ENCODE measurements around the gene SDR9C7.
"Not testable (repeated sequence)": the region's sequence is repeated elsewhere in the genome, so short reads cannot be mapped to it uniquely, and the experiment has no call there.

SDR9C7 gene

DNA sequence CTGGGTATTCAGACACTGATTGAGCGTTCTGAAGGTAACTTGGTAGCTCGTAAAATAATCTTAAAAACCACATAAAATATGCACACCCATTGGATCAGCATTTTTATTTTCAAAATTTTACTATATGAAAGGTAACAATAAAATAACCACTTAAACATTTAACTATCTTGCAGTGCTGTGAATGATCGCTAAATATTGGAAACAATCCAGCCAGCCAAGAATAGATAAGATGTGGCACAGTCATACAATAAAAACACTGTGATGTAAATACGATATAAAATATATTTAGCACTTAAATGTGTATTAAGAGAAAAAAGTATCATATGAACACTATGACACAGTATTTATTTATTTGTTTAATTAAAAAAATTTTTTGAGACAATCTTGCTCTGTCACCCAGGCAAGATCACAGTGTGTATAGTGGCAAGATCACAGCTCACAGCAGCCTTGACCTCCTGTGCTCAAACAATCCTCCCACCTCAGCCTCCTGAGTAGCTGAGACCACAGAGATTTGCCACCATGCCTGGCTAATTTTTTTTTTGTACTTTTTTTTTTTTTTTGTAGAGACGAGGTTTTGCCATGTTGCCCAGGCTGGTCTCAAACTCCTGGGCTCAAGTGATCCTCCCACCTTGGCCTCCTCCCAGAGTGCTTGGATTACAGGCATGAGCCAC is 39.4 kb downstream of the SDR9C7 start:
- H3K27ac ChIP-seq (ENCODE audit: low read length), result no peak overlapping the region
- H3K4me3 ChIP-seq (ENCODE audit: low read length in 2 of 2), result no peak overlapping the region
- no peaks in the 10 kb centered on the region for H3K27me3 ChIP-seq (ENCODE audit: control insufficient read depth in 1 of 2, insufficient read depth in 2 of 2, low read length in 2 of 2)
- H3K4me1 ChIP-seq (ENCODE audit: control insufficient read depth, insufficient read depth, low read length), result no peaks in the 10 kb centered on the region
- no peaks in the 10 kb centered on the region for H3K36me3 ChIP-seq (ENCODE audit: control insufficient read depth in 2 of 2, insufficient read depth in 2 of 2, low read length in 2 of 2)
- H3K9me3 ChIP-seq (ENCODE audit: control insufficient read depth in 2 of 2, low read length in 2 of 2), result no peaks in the 10 kb centered on the region
- H3K9ac ChIP-seq (ENCODE audit: low read length in 2 of 2), result no peak overlapping the region

- not testable (repeated sequence) for H3K9me3 ChIP-seq (ENCODE audit: control insufficient read depth in 2 of 2, low read length in 2 of 2); H3K27ac ChIP-seq (ENCODE audit: low read length); H3K36me3 ChIP-seq (ENCODE audit: control insufficient read depth in 2 of 2, insufficient read depth in 2 of 2, low read length in 2 of 2); H3K27me3 ChIP-seq (ENCODE audit: control insufficient read depth in 1 of 2, insufficient read depth in 2 of 2, low read length in 2 of 2); H3K4me3 ChIP-seq (ENCODE audit: low read length in 2 of 2); H3K4me1 ChIP-seq (ENCODE audit: control insufficient read depth, insufficient read depth, low read length); H3K9ac ChIP-seq (ENCODE audit: low read length in 2 of 2)
Measured at GRCh38 chr12:56891885-56892284, 42.3 kb downstream of the SDR9C7 start.

- H3K9ac ChIP-seq (ENCODE audit: low read length in 2 of 2), result no peak overlapping the region
Measured at GRCh38 chr12:56886319-56886718, 47.9 kb downstream of the SDR9C7 start.

DNA sequence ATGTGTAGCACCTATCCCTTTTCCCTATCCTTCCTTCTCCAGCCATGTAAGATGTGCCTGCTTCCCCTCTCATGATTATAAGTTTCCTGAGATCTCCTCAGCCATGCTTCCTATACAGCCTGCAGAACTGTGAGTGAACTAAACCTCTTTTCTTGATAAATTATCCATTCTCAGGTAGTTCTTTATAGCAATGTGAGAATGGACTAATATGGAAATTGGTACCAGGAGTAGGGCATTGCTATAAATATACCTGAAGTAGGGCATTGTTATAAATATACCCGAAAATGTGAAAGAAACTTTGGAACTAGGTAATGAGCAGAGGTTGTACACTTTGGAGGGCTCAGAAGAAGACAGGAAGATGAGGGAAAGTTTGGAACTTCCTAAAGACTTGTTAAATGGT is 48.9 kb downstream of the SDR9C7 start:
- H3K36me3 ChIP-seq (ENCODE audit: control insufficient read depth in 2 of 2, insufficient read depth in 2 of 2, low read length in 2 of 2), result no peaks in the 10 kb centered on the region
- H3K9me3 ChIP-seq (ENCODE audit: control insufficient read depth in 2 of 2, low read length in 2 of 2), result no peaks in the 10 kb centered on the region
- no peaks in the 10 kb centered on the region for H3K4me1 ChIP-seq (ENCODE audit: control insufficient read depth, insufficient read depth, low read length)
- H3K27me3 ChIP-seq (ENCODE audit: control insufficient read depth in 1 of 2, insufficient read depth in 2 of 2, low read length in 2 of 2), result no peaks in the 10 kb centered on the region
- no peak overlapping the region for H3K27ac ChIP-seq (ENCODE audit: low read length)
- H3K4me3 ChIP-seq (ENCODE audit: low read length in 2 of 2), result no peak overlapping the region
- no peak overlapping the region for H3K9ac ChIP-seq (ENCODE audit: low read length in 2 of 2)

More at GRCh38 chr12:56886319-56886718, 47.9 kb downstream of the SDR9C7 start:
- H3K27ac ChIP-seq (ENCODE audit: low read length), result no peak overlapping the region
- H3K27me3 ChIP-seq (ENCODE audit: control insufficient read depth in 1 of 2, insufficient read depth in 2 of 2, low read length in 2 of 2), result no peaks in the 10 kb centered on the region
- H3K9me3 ChIP-seq (ENCODE audit: control insufficient read depth in 2 of 2, low read length in 2 of 2), result no peaks in the 10 kb centered on the region
- no peaks in the 10 kb centered on the region for H3K4me1 ChIP-seq (ENCODE audit: control insufficient read depth, insufficient read depth, low read length)
- no peak overlapping the region for H3K4me3 ChIP-seq (ENCODE audit: low read length in 2 of 2)
- H3K36me3 ChIP-seq (ENCODE audit: control insufficient read depth in 2 of 2, insufficient read depth in 2 of 2, low read length in 2 of 2), result no peaks in the 10 kb centered on the region

DNA sequence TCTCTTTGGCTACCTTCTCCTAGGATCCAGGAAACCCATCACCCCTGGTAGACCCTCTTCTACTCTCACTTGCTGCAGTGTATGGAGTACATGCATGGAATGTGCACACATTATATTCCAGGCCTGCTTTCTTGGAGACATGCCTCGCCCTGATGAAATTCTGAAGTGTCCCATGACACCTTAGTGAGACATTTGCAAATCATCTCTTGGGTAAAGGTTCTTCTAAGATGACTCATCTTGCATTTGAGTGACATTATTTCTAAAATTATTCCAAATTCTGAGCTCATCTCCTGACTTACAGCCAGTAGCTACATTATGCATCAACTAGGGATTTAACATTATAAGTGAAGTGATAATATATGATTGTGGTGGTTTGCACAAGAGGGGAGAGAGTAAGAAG is 49.8 kb downstream of the SDR9C7 start:
- no peaks in the 10 kb centered on the region for H3K9me3 ChIP-seq (ENCODE audit: control insufficient read depth in 2 of 2, low read length in 2 of 2)
- no peak overlapping the region for H3K27ac ChIP-seq (ENCODE audit: low read length)
- H3K4me1 ChIP-seq (ENCODE audit: control insufficient read depth, insufficient read depth, low read length), result no peaks in the 10 kb centered on the region
- no peaks in the 10 kb centered on the region for H3K27me3 ChIP-seq (ENCODE audit: control insufficient read depth in 1 of 2, insufficient read depth in 2 of 2, low read length in 2 of 2)
- no peaks in the 10 kb centered on the region for H3K36me3 ChIP-seq (ENCODE audit: control insufficient read depth in 2 of 2, insufficient read depth in 2 of 2, low read length in 2 of 2)
- H3K9ac ChIP-seq (ENCODE audit: low read length in 2 of 2), result no peak overlapping the region
- no peak overlapping the region for H3K4me3 ChIP-seq (ENCODE audit: low read length in 2 of 2)

DNA sequence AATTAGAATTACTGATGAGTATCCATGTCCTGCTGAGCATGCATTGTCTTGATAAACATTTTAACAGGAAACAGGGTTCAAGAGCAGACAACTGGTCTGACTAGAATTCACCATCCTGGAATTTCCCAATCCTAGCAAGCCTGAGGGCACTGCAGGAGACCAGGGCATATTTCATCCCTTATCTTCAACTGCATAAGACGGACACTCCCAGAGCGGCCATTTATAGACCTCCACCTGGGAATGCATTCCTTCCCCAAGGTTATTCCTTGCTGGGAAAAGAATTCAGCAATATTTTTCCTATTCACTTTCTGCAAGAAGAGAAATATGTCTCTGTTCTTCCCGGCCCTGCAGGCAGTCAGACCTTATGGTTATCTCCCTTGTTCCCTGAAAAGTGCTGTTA is 51.8 kb downstream of the SDR9C7 start:
- H3K9me3 ChIP-seq (ENCODE audit: control insufficient read depth in 2 of 2, low read length in 2 of 2), result not testable (repeated sequence)

DNA sequence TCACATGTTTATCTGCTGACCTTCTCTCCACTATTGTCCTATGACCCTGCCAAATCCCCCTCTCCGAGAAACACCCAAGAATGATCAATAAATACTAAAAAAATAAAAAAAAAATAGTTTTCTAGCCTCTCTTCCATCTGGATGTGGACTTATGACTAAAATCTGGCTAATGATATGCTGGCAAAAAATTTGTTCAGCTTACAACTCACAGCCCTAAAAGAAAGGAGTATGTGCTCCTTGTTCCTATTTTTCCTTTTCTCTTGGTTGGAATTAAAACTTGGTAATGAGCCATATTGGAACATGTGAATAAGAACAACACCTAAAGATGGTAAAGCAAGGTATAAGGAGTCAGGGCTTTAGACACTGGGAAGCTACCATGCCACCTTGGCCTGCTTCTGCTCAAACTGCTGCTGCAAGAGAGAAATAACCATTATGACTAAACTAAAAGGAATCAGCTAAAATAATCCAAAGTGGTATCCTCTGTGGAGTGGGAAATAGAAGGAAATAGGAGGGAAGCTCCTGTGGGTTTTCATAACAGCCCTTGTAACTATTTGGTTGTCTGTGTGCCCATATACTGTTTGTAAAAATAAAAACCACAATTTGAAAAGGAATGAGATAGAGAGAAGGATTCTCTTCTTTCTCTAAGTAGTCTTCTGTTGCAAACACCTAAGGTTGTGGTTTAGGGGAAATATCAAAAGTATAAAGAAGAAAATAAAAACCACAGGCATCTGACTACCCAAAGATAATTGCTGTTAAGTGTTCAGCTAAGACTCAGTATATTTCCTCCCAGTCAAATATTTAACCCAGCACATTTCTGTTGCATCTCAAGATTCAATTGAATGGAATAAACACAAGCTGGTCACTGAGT is 53.8 kb downstream of the SDR9C7 start:
- Histone ChIP-seq H3K4me1 (ENCODE audit: control insufficient read depth, insufficient read depth, low read length) (no peaks in the 10 kb centered on the region), H3K27me3 (ENCODE audit: control insufficient read depth in 1 of 2, insufficient read depth in 2 of 2, low read length in 2 of 2) (no peaks in the 10 kb centered on the region), H3K4me3 (ENCODE audit: low read length in 2 of 2) (no peak overlapping the region), H3K27ac (ENCODE audit: low read length) (no peak overlapping the region), H3K36me3 (ENCODE audit: control insufficient read depth in 2 of 2, insufficient read depth in 2 of 2, low read length in 2 of 2) (no peaks in the 10 kb centered on the region), H3K9me3 (ENCODE audit: control insufficient read depth in 2 of 2, low read length in 2 of 2) (no peaks in the 10 kb centered on the region), H3K9ac (ENCODE audit: low read length in 2 of 2) (no peak overlapping the region)

More for the DNA sequence above, 51.8 kb downstream of the SDR9C7 start:
- not testable (repeated sequence) for H3K4me1 ChIP-seq (ENCODE audit: control insufficient read depth, insufficient read depth, low read length); H3K27me3 ChIP-seq (ENCODE audit: control insufficient read depth in 1 of 2, insufficient read depth in 2 of 2, low read length in 2 of 2); H3K9ac ChIP-seq (ENCODE audit: low read length in 2 of 2); H3K4me3 ChIP-seq (ENCODE audit: low read length in 2 of 2); H3K27ac ChIP-seq (ENCODE audit: low read length); H3K36me3 ChIP-seq (ENCODE audit: control insufficient read depth in 2 of 2, insufficient read depth in 2 of 2, low read length in 2 of 2)

DNA sequence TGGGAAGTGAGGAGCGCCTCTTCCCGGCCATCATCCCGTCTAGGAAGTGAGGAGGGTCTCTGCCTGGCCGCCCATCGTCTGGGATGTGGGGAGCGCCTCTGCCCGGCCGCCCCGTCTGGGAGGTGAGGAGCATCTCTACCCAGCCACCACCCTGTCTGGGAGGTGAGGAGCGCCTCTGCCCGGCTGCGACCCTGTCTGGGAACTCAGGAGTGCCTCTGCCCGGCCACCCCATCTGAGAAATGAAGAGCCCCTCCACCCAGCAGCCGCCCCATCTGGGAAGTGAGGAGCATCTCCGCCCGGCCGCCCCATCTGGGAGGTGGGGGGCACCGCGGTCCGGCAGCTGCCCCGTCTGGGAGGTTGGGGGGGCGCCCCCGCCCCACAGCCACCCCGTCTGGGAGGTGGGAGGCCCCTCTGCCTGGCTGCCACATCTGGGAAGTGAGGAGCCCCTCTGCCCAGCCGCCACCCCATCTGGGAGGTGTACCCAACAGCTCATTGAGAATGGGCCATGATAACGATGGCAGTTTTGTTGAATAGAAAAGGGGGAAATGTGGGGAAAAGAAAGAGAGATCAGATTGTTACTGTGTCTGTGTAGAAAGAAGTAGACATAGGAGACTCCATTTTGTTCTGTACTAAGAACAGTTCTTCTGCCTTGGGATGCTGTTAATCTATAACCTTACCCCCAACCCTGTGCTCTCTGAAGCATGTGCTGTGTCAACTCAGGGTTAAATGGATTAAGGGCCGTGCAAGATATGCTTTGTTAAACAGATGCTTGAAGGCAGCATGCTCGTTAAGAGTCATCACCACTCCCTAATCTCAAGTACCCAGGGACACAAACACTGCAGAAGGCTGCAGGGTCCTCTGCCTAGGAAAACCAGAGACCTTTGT is 54.7 kb downstream of the SDR9C7 start:
- not testable (repeated sequence) for H3K4me3 ChIP-seq (ENCODE audit: low read length in 2 of 2); H3K9me3 ChIP-seq (ENCODE audit: control insufficient read depth in 2 of 2, low read length in 2 of 2); H3K9ac ChIP-seq (ENCODE audit: low read length in 2 of 2); H3K4me1 ChIP-seq (ENCODE audit: control insufficient read depth, insufficient read depth, low read length); H3K27ac ChIP-seq (ENCODE audit: low read length); H3K36me3 ChIP-seq (ENCODE audit: control insufficient read depth in 2 of 2, insufficient read depth in 2 of 2, low read length in 2 of 2); H3K27me3 ChIP-seq (ENCODE audit: control insufficient read depth in 1 of 2, insufficient read depth in 2 of 2, low read length in 2 of 2)

- Histone ChIP-seq H3K9me3 (ENCODE audit: control insufficient read depth in 2 of 2, low read length in 2 of 2) (no peaks in the 10 kb centered on the region), H3K27ac (ENCODE audit: low read length) (no peak overlapping the region), H3K27me3 (ENCODE audit: control insufficient read depth in 1 of 2, insufficient read depth in 2 of 2, low read length in 2 of 2) (no peaks in the 10 kb centered on the region), H3K36me3 (ENCODE audit: control insufficient read depth in 2 of 2, insufficient read depth in 2 of 2, low read length in 2 of 2) (no peaks in the 10 kb centered on the region), H3K4me1 (ENCODE audit: control insufficient read depth, insufficient read depth, low read length) (no peaks in the 10 kb centered on the region), H3K4me3 (ENCODE audit: low read length in 2 of 2) (no peak overlapping the region), H3K9ac (ENCODE audit: low read length in 2 of 2) (no peak overlapping the region)
Measured at GRCh38 chr12:56878010-56878339, 56.2 kb downstream of the SDR9C7 start.

DNA sequence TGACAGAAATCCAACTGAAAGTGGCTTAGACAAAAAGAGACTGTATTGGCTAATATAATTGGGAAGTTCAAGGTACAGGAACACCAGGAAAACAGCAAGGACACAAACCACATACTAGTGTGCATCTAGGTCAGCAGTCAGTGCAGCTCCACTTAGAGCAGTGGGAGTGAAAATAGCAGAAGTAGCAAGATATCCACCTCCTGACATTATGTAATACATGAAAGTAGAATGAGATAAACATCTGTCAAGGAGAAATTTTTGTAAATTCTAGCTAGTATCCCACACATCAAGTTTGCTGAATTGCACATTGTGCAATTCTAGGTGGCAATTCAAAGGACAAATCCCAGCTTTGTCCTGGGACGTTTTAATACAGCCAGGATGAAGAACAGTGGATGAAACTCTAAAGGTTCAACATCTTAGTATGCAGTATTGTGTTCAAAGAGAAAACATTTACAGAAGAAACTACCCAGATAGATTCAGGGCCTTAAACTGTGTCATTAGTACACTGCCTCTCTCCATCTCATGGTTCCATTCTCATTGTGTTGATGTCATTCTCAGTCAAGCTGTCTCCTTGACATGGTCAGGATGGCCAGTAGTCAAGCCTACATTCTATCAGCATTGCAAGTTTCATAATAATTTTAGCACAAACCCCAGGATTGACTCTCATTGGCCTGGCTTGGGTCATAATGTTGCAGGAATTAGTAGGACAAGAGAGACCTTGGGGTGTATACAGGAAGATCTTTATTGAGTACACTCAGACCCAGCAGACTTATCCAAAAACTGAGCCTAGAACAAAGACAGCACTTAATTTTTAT is 56.8 kb downstream of the SDR9C7 start:
- no peak overlapping the region for H3K9ac ChIP-seq (ENCODE audit: low read length in 2 of 2)
- H3K4me3 ChIP-seq (ENCODE audit: low read length in 2 of 2), result no peak overlapping the region
- no peaks in the 10 kb centered on the region for H3K36me3 ChIP-seq (ENCODE audit: control insufficient read depth in 2 of 2, insufficient read depth in 2 of 2, low read length in 2 of 2)
- H3K4me1 ChIP-seq (ENCODE audit: control insufficient read depth, insufficient read depth, low read length), result no peaks in the 10 kb centered on the region
- no peaks in the 10 kb centered on the region for H3K9me3 ChIP-seq (ENCODE audit: control insufficient read depth in 2 of 2, low read length in 2 of 2)
- no peaks in the 10 kb centered on the region for H3K27me3 ChIP-seq (ENCODE audit: control insufficient read depth in 1 of 2, insufficient read depth in 2 of 2, low read length in 2 of 2)
- no peak overlapping the region for H3K27ac ChIP-seq (ENCODE audit: low read length)

Measured in stomach smooth muscle (tissue), 2 donors.